KBM-7 (cell line): ENCODE results near the gene GPN1.
"Not testable (repeated sequence)": the region's sequence is repeated elsewhere in the genome, so short reads cannot be mapped to it uniquely, and the experiment has no call there.

Source experiments
- DNase-seq: peaks from one replicate; pipeline ENCODE4 v3.0.0-alpha.2; 2015
- in situ Hi-C: fragments of 300-500 bp; cut with MboI; formaldehyde crosslinking; loops from 2 replicates; pipeline ENCODE4 v1.14.3; 2020; ENCODE audit warnings: low sequenced_read_pairs, low pct_unique_long_range_greater_than_20kb, mixed read lengths

Gene GPN1

GRCh38 chr2:27628767-27629709 lies at the start of gene GPN1, which contains the start of gene CCDC121:
Gene GPN1, plus strand, starts transcription at chr2:27629050. Its CDS starts 9 bp downstream, at chr2:27629059.
Gene CCDC121, minus strand, starts transcription at chr2:27629012. Its CDS starts 1,213 bp downstream, at chr2:27627799.
- in situ Hi-C loops: no loop called here
- DNase-seq: peak; percentile 96

- DNase-seq: no peak
- in situ Hi-C loops: no loop called here
These were observed 47.3 kb upstream of the GPN1 start for GRCh38 chr2:27581417-27582128.

- DNase-seq: peak; percentile 4
- in situ Hi-C loops: no loop called here
These were observed 46.6 kb upstream of the GPN1 start for GRCh38 chr2:27582129-27582694.

- in situ Hi-C loops: no loop called here
- DNase-seq: peak; percentile 98
These were observed 46.0 kb upstream of the GPN1 start, which contains the start of gene ZNF512 for GRCh38 chr2:27582695-27583389. Gene ZNF512, plus strand, starts transcription at chr2:27583042. Its CDS starts 71 bp downstream, at chr2:27583113.

GRCh38 chr2:27583390-27583915 lies 45.4 kb upstream of the GPN1 start:
- no peak for DNase-seq
- in situ Hi-C loops: no loop called here

- in situ Hi-C loops: no loop called here
- DNase-seq: no peak
These were observed 44.3 kb upstream of the GPN1 start for GRCh38 chr2:27584597-27584996.

- in situ Hi-C loops: no loop called here
These were observed 41.8 kb upstream of the GPN1 start for GRCh38 chr2:27587025-27587424.

GRCh38 chr2:27588308-27588707 lies 40.5 kb upstream of the GPN1 start:
- DNase-seq: no peak
- in situ Hi-C loops: no loop called here

More at GRCh38 chr2:27587025-27587424, 41.8 kb upstream of the GPN1 start:
- no peak for DNase-seq

- DNase-seq: no peak
- in situ Hi-C loops: no loop called here
These were observed 37.1 kb upstream of the GPN1 start for GRCh38 chr2:27591745-27592144.

GRCh38 chr2:27593240-27593639 lies 35.6 kb upstream of the GPN1 start:
- in situ Hi-C loops: no loop called here
- no peak for DNase-seq

- in situ Hi-C loops, DNase-seq: not testable (repeated sequence)
These were observed 34.7 kb upstream of the GPN1 start for GRCh38 chr2:27594020-27594703.

- in situ Hi-C loops: not testable (repeated sequence)
- DNase-seq: peak; percentile 3
These were observed 33.4 kb upstream of the GPN1 start for GRCh38 chr2:27595412-27595811.

GRCh38 chr2:27596627-27597026 lies 32.2 kb upstream of the GPN1 start:
- DNase-seq: no peak
- in situ Hi-C loops: no loop called here

GRCh38 chr2:27606611-27607010 lies 22.2 kb upstream of the GPN1 start:
- no peak for DNase-seq
- in situ Hi-C loops: no loop called here

GRCh38 chr2:27613985-27614384 lies 14.9 kb upstream of the GPN1 start:
- in situ Hi-C loops: no loop called here
- no peak for DNase-seq

- in situ Hi-C loops: no loop called here
- DNase-seq: no peak
These were observed 13.5 kb upstream of the GPN1 start for GRCh38 chr2:27615316-27615715.

GRCh38 chr2:27621524-27621923 lies 7.3 kb upstream of the GPN1 start:
- in situ Hi-C loops: no loop called here

GRCh38 chr2:27622921-27623384 lies 5.9 kb upstream of the GPN1 start:
- no peak for DNase-seq

More at GRCh38 chr2:27621524-27621923, 7.3 kb upstream of the GPN1 start:
- DNase-seq: no peak

More at GRCh38 chr2:27622921-27623384, 5.9 kb upstream of the GPN1 start:
- in situ Hi-C loops: no loop called here
